Dermis microvascular lymphatic vessel endothelial cell (primary cell): ENCODE measurements around the gene ZNF701. TPM values are rescaled to one million over a fixed set of nuclear protein-coding genes. Genes with fewer than 3 reads are reported as not detected.
"Not testable (repeated sequence)": the region's sequence is repeated elsewhere in the genome, so short reads cannot be mapped to it uniquely, and the experiment has no call there.

Source experiments
- DNase-seq, 2 donors: peaks; one replicate each; pipeline versions ENCODE4 v3.0.0 to v3.0.0-alpha.2; 2010; ENCODE audit warnings: low read depth in 2 of 2
- total RNA-seq: library from RNA; depleted of rRNA; stranded (reverse); fragments of >200 nt; gene quantifications from 2 replicates; pipeline ENCODE4 v1.2.1, GENCODE V29; 2014

The ZNF701 gene
- 9.5 and 12.3 TPM in 2 replicates for total RNA-seq

DNA sequence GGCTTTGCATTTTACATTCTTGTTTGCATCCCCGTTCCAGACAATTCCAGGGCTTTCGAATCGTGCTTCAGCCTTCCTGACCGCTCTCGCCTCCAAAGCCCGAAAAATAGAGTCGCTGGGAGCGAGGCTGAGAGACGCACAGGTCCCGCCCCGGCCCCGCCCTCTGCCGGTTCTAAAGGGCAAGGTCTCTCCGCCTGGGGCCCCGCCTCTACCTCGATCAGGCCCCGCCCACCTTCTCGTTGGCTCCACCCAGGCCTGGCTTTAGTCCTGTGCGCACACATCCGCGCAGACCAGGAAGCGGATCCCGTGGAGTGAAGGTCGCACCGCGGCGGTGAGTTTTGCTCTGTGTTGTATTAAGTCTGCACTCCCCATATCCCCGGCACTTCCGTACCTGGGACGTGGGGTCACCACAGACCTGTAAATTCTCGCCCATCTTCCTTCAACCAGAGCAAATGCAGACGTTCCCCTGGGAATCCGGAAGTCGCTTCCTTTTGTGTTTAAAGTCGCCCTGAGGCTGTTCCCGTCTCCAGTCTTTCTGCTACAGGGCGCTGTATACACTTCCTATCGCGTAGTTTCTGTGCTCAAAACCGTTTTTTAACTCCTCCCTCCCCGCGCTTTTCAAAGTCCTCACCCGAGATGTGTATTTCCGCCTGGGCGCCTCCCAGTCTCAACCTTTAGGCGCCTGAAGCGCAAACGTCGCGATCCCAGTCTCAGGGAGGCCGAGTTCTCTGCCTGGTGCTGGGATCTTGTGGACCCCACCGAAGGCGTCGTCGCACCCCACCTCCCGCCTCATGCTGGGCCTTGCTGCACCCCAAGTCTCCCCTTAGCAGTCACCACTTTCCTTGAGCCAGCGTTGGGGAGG lies at the start of gene ZNF701:
Gene ZNF701, plus strand, starts transcription at position 288 of the 862 bp plus-strand sequence. CDS start 3,861 bp downstream, outside the sequence.
- peak; percentile 83 to 94 for DNase-seq

DNA sequence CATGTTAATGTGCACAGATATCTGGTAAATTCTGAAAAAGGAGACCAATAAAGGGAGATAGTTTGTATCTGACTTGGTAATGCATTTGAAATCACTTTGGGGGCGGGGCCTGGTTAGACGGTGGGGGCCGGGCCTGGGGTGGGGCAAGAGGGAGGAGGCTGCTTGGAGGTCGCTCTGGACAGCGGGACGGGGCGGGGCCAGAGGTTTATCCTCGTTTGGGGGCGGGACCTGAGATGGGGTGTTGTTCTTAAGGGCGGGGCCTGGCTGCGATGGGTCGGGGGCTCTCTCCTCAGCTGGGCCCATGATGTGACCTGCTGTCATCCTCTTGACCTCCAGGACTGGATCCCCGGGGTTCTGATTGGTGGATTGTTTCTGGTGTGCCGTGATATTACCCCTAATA lies 47.5 kb upstream of the ZNF701 start:
- no peak for DNase-seq

DNA sequence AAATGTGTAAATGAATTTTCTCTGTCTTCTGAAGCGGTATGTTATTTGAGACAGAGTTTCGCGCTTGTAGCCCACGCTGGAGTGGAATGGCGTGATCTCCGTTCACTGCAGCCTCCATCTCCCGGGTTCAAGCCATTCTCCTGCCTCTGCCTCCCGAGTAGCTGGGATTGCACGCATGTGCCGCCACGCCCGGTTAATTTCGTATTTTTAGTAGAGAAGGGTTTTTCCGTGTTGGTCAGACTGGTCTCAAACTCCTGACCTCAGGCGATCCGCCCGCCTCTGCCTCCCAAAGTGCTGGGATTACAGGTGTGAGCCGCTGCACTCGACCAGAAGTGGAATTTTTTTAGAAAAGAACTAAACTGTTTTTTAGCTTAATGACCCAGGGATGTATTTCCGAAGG lies 46.0 kb upstream of the ZNF701 start:
- DNase-seq: no peak

DNA sequence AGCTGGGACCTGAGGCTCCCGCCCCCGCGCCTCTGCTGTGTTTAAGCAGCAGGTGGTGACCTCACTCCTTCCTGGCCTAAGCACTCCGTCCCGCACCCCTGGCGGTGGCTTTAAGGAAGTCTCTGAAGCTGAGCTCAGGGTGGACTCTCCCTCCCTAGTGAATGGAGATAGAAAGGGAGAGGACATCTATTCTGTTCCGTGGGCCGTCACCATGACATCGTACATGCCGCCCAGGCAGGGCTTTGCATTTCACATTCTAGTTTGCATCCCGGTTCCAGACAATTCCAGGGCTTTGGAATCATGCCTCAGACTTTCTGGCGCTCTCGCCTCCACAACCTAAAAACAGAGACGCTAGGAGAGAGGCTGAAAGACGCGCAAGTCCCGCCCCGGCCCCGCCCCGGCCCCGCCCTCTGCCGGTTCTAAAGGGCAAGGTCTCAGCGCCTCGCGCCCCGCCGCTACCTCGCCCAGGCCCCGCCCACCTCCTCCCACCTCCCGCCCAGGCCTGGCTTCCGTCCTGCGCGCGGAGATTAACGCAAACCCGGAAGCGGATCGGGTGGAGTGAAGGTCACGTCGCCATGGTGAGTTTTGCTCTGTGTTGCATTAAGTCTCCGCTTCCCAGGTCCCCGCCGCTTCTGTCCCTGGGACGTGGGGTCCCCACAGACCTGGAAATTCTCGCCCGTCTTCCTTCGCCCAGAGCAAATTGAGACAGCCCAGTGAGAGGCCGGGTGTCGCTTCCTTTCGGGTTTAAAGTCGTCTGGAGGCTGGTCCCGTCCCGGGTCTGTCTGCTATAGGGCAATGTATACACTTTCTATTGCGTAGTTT lies 42.7 kb upstream of the ZNF701 start, which contains the start of gene ZNF808:
Gene ZNF808, plus strand, starts transcription at position 535 of the 822 bp plus-strand sequence. CDS start 15,617 bp downstream, outside the sequence.
- DNase-seq: peak; percentile 77 to 91

DNA sequence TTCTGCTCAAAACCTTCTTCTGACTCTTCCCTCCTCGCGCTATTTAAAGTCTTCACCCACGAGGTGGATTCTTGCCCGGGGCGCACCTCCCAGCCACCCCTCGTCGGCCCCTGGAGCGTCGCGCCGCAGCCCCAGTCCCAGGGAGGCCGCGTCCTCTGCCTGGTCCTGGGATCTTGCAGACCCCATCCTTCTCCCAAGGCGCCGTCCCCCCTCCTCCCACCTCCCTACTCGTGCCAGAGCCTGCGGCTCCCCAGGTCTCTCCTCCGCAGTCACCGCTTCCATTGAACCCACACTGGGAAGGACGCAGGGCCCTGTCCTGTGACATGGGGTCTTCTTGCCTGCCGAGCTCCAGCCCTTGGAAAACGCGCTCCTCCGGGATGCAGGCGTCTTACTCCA lies 42.1 kb upstream of the ZNF701 start:
- peak in 1 of 2 donors; percentile 10 for DNase-seq

DNA sequence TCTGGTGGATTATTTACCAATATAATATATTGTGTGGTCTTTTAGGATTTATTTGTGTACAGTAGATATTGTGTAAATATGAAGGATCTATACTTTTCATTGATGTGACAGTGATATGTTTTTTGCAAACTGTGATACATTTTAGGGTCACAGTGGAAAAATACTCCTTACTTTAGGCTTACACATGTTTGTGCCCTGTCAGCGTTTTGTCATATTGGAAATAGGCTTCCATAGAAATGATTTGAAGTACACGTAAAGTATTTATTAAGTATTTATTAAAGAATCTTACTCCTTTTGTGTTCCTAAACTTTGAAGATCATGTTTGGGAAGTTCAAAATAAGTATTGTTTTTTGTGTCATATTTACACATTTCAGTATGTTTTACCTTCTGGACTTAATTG lies 37.6 kb upstream of the ZNF701 start:
- DNase-seq: no peak

DNA sequence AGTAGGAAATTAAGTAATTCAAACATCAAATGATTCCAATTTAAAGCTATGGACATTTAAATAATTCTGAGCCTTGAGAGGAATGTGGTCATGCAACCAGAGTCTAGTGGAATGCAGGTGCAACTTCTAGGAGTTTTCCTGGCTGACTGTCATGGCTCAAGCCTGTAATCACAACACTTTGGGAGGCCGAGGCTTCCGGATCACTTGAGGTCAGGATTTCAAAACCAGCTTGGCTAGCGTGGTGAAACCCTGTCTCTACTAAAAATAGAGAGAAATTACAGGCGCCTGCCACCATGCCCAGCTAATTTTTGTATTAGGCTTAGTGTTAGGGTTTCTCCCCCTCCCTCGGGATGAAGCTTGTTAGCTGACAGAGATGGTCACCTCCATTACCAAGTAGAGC lies 36.2 kb upstream of the ZNF701 start:
- DNase-seq: no peak

DNA sequence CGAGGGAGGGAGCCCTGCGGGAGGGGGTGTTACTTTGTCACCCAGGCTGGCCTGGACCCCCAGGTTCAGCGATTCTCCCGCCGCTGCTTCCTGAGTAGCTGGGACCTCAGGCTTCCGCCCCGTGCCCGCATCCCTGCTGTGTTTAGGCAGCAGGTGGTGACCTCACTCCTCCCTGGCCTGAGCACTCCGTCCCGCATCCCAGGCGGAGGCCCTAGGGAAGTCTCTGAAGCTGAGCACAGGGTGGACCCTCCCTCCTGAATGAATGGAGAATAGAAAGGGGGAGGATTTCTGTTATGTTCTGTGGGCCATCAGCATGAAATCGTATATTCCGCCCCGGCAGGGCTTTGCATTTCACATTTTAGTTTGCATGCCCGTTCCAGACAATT lies 34.7 kb upstream of the ZNF701 start:
- not testable (repeated sequence) for DNase-seq

DNA sequence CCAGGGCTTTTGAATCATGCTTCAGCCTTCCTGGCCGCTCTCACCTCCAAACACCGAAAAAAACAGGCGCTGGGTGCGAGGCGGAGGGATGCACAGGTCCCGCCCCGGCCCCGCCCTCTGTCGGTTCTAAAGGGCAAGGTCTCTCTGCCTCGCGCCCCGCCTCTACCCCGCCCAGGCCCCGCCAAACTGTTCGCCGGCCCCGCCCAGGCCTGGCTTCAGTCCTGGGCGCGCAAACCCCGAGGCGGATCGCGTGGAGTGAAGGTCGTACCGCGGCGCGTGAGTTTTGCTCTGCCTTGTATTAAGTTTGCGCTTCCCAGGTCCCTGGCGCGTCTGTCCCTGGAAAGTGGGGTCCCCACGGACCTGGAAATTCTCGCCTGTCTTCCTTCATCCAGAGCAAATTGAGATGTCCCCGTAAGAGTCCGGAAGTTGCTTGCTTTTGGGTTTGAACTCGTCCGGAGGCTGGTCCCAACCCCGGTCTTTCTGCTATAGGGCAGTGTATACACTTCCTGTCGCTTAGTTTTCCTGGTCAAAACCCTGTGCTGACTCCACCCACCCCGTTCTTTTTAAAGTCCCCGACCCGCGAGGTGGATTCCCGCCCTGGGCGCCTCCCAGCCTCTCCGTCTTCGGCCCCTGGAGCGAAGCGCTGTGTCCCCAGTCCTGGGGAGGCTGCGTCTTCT lies 34.2 kb upstream of the ZNF701 start:
- peak; percentile 33 to 76 for DNase-seq

DNA sequence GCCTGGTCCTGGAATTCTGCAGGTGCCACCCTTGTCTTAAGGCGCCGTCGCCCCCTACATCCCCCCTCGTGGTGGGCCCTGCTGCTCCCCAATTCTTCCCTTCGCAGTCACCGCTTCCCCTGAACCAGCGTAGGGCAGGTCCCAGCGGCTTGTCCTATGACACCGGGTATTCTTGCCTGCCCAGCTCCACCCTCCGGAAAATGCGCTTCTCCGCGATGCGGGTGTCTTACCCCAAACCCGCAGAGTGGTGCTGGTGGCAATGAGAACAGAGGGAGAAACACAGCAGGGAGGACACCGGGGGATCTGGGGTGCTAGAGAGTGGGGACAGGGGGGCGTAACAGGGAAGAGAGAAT lies 33.7 kb upstream of the ZNF701 start:
- no peak for DNase-seq

DNA sequence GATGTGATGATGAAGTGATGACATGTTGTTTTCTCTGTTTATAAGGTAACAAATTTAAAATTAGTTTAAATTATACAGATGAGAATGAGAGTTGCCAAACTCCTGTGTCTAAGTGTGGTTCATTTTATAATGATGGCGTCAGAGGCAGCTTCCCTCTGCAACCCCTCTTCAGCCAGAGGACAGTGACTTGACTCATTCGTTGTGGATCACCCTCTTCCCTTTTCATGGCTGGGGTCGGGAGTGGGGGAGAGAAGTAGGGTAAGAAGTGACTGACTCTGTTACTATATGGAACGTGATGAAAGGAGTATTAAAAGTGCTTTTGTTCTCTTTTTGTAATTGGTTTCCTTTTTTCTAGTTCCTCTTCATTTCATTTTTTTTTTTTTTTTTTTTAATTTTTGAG lies 31.3 kb upstream of the ZNF701 start:
- not testable (repeated sequence) for DNase-seq

DNA sequence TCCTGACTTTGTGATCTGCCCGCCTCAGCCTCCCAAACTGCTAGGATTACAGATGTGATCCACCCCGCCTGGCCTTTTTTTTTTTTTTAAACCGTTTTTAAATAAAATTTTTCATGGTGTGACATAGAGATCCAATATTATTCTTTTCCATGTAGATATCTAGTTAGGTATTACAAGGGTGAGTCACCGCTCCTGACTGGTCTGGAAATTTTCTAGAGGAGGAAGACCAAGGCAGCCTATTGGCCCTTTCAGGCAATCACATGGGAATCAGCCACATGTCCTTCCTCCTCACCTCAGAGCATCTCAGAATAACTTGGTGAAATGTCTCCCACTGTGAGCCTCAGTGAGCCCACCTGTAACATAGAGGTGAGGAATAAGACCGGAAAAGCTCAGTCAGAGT lies 28.9 kb upstream of the ZNF701 start:
- DNase-seq: not testable (repeated sequence)

DNA sequence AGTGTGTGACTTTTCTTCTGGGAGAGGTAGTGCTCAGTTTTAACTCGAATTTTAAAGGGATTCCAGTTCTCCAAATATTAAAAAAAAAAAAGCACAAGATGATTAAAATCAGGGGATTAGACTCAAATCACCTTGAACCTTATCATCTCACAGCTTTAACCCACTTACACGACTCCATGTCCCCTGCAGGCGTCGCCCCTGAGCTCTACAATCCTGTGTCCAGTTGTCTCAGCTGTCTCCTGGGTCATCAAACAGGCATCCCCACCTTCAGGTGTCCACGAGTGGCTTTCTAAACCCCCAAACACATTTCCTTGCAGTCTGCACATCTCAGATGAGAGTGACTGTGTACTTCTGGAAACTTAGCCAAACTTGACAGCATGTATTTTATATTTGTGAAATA lies 28.5 kb upstream of the ZNF701 start:
- no peak for DNase-seq

DNA sequence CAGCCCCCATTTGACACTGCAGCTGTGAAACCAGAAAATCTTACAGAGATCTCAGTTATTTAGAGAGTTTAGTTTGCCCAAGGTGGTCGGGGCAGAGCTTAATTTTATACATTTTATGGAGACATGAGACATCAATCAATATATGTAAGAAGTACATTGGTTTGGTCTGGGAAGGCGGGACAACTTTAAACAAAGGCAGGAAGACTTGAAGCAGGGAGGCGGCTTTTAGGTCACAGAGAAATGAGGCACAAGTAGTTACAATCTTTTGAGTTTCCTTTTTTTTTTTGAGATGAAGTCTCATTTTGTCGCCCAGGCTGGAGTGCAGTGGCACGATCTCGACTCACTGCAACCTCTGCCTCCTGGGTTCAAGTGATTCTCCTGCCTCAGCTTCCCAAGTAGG lies 27.5 kb upstream of the ZNF701 start:
- peak in 1 of 2 donors; percentile 15 for DNase-seq

DNA sequence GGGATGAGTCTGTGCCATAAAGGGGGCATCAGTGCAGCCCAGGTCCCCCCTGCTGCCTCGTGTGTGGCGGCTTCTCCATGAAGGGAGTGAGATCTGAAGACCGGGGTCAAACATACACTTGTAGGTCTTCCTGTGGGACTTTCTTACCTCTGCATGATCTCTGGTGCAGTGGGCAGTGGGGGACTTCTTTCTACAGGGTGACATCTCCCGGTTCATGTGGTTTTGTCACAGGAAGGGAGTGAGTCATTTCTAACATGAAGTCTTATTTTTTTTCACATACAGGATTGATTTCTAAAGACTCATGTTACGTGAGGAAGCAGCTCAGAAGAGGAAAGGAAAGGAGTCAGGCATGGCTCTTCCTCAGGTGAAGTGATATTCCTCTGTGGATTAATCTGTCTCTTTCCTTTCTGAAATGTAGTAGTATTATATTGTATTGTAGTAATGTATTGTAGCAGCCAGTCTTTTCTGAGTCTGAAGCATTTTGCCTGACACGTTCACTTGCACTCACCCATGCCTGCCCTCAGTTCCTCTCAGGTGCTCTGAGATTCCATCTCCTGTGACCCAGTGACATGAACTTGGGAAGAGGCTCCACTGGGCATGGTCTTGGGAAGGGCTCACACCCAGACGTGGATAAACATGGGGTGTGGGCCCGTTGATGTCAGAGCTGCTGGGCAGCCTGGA lies 27.0 kb upstream of the ZNF701 start:
- peak in 1 of 2 donors; percentile 33 for DNase-seq

DNA sequence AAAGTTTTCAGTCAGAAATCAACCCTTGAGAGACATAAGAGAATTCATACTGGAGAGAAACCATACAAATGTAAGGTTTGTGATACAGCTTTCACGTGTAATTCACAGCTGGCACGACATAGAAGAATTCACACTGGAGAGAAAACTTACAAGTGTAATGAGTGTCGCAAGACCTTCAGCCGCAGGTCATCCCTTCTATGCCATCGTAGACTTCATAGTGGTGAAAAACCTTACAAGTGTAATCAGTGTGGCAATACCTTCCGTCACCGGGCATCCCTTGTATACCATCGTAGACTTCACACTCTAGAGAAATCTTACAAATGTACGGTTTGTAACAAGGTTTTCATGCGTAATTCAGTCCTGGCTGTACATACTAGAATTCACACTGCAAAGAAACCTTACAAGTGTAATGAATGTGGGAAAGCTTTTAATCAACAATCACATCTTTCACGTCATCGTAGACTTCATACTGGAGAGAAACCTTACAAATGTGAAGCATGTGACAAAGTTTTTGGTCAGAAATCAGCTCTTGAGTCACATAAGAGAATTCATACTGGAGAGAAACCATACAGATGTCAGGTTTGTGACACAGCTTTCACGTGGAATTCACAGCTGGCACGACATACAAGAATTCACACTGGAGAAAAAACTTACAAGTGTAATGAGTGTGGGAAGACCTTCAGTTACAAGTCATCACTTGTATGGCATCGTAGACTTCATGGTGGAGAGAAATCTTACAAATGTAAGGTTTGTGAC lies 15.7 kb upstream of the ZNF701 start:
- DNase-seq: no peak

DNA sequence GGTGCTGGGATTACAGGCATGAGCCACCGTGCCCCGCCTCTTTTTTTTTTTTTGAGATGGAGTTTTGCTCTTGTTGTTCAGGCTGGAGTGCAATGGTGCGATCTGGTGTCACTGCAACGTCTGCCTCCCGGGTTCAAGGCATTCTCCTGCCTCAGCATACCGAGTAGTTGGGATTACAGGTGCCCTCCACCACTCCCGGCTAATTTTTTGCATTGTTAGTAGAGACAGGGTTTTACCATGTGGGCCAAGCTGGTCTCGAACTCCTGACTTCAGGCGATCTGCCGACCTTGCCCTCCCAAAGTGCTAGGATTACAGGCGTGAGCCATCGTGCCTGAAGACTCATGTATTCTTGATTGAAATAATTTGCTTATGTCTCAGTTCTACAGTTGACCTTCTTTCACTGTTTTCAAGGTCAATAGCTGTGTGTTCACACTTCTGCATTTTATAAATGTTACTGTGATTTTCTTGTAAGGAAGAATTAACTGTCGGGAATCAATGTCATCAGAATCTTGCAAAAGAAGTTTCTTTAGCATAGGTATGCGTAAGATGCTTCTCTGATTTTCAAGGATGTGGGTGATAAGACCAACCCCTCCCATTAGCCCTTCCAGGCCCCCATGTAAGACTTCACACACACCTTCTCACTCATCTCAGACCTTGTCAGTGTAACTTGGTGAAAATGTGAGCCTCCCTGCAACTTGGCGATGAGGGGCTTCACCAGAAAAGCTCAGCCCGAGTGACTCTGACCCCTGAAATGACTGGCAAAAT lies 12.7 kb upstream of the ZNF701 start:
- DNase-seq: no peak

DNA sequence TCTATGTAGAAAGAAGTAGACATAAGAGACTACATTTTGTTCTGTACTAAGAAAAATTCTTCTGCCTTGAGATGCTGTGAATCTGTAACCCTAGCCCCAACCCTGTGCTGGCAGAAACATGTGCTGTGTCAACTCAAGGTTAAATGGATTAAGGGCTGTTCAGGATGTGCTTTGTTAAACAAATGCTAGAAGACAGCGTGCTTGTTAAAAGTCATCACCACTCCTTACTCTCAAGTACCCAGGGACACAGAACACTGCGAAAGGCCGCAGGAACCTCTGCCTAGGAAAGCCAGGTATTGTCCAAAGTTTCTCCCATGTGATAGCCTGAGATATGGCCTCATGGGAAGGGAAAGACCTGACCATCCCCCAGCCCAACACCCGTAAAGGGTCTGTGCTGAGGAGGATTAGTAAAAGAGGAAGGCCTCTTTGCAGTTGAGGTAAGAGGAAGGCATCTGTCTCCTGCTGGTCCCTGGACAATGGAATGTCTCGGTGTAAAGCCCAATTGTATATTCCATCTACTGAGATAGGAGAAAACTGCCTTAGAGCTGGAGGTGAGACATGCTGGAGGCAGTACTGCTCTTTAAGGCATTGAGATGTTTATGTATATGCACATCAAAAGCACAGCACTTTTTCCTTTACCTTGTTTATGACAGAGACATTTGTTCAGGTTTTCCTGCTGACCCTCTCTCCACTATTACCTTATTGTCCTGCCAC lies 11.2 kb upstream of the ZNF701 start:
- not testable (repeated sequence) for DNase-seq

DNA sequence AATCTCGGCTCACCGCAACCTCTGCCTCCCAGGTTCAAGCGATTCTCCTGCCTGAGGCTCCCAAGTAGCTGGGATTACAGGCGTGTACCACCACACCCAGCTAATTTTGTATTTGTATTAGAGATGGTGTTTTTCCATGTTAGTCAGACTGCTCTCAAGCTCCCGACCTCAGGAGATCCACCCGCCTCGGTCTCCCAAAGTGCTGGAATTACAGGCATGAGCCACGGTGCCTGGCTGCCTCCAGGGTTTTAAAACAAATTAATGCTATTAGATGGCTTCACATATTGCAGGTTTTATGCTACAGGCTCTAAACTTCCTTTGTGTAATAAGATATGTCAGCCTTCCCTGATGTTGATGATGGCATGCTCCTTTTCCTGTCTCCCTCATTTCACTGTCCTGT lies 8.5 kb upstream of the ZNF701 start:
- DNase-seq: not testable (repeated sequence)
